ENCODE measurements around the gene TCEA2. TPM values are rescaled to one million over a fixed set of nuclear protein-coding genes. Genes with fewer than 3 reads are reported as not detected.

TCEA2 gene
- total RNA-seq, 4 donors from 2014 or later, result 5.6 to 94.3 (median 14.8) TPM

GRCh38 chr20:64023361-64024140, 39.4 kb upstream of the TCEA2 start:
- no peak overlapping the region for H3K27ac ChIP-seq
- intact Hi-C loops (cut with DNase I; ENCODE audit: low total_unique reads), result no loop called here
- no peaks in the 10 kb centered on the region for H3K9me3 ChIP-seq
- no peak overlapping the region for H3K4me3 ChIP-seq
- TF ChIP-seq EP300 (IDR thresholded peaks at IDR 0.05; ENCODE audit: low read depth) (no peak), POLR2AphosphoS5 (IDR thresholded peaks at IDR 0.05) (no peak)
- in situ Hi-C loops (cut with MboI; ENCODE audit: low pct_ligation_motif_present in 1 of 4, low pct_unique_long_range_greater_than_20kb in 1 of 4, low sequenced_read_pairs in 3 of 4), result no loop called here
- peaks cover 0 to 57% (median 25%) of the 10 kb centered on the region in 4 donors for H3K36me3 ChIP-seq
- no peak for DNase-seq
- WGBS, 2 donors (ENCODE audit: low coverage in 1 of 2), result 61 to 74% methylated on average over 5 to 15 of the region's 15 CpGs
- peaks cover 9 to 14% (median 14%) of the 10 kb centered on the region in 4 donors for H3K4me1 ChIP-seq
- no peaks in the 10 kb centered on the region for H3K27me3 ChIP-seq

- H3K36me3 ChIP-seq, result peaks cover 0 to 55% (median 24%) of the 10 kb centered on the region in 4 donors
- intact Hi-C loops (cut with DNase I; ENCODE audit: low total_unique reads) (no loop called here), in situ Hi-C loops (cut with MboI; ENCODE audit: low pct_ligation_motif_present in 1 of 4, low pct_unique_long_range_greater_than_20kb in 1 of 4, low sequenced_read_pairs in 3 of 4) (no loop called here)
- TF ChIP-seq POLR2AphosphoS5 (IDR thresholded peaks at IDR 0.05) (no peak), POLR2A (IDR thresholded peaks at IDR 0.05) (no peak), CTCF (IDR thresholded peaks at IDR 0.05) (no peak), EP300 (IDR thresholded peaks at IDR 0.05; ENCODE audit: low read depth) (no peak)
- WGBS, 2 donors (ENCODE audit: low coverage in 1 of 2), result 58 to 100% methylated on average over 1 to 17 of the region's 17 CpGs
- no peaks in the 10 kb centered on the region for H3K9me3 ChIP-seq
- H3K4me1 ChIP-seq, result peaks cover 9 to 14% (median 14%) of the 10 kb centered on the region in 4 donors
- no peak overlapping the region for H3K4me3 ChIP-seq
- peak; percentile 49 for DNase-seq
- no peak overlapping the region for H3K27ac ChIP-seq
- H3K27me3 ChIP-seq, result no peaks in the 10 kb centered on the region
Observed at GRCh38 chr20:64024141-64024990, 38.6 kb upstream of the TCEA2 start.

GRCh38 chr20:64025101-64025825, 37.7 kb upstream of the TCEA2 start:
- TF ChIP-seq CTCF (IDR thresholded peaks at IDR 0.05), result no peak
- no peak for TF ChIP-seq POLR2AphosphoS5 (IDR thresholded peaks at IDR 0.05)
- TF ChIP-seq POLR2A (IDR thresholded peaks at IDR 0.05), result no peak
- TF ChIP-seq EP300 (IDR thresholded peaks at IDR 0.05; ENCODE audit: low read depth), result no peak
- Histone ChIP-seq H3K9me3 (no peaks in the 10 kb centered on the region), H3K4me3 (no peak overlapping the region), H3K27ac (no peak overlapping the region), H3K27me3 (no peaks in the 10 kb centered on the region), H3K4me1 (peaks cover 9 to 19% (median 14%) of the 10 kb centered on the region in 4 donors), H3K36me3 (peaks cover 0 to 57% (median 26%) of the 10 kb centered on the region in 4 donors)
- intact Hi-C loops (cut with DNase I; ENCODE audit: low total_unique reads), result no loop called here
- DNase-seq, result no peak
- 95% methylated on average over 18 of the region's 18 CpGs; no CpG with 5 or more reads in 1 of the 2 donors for WGBS, 2 donors (ENCODE audit: low coverage in 1 of 2)
- in situ Hi-C loops (cut with MboI; ENCODE audit: low pct_ligation_motif_present in 1 of 4, low pct_unique_long_range_greater_than_20kb in 1 of 4, low sequenced_read_pairs in 3 of 4), result no loop called here

GRCh38 chr20:64025826-64026412, 37.1 kb upstream of the TCEA2 start:
- DNase-seq, result no peak
- no peaks in the 10 kb centered on the region for H3K27me3 ChIP-seq
- intact Hi-C loops (cut with DNase I; ENCODE audit: low total_unique reads), result no loop called here
- in situ Hi-C loops (cut with MboI; ENCODE audit: low pct_ligation_motif_present in 1 of 4, low pct_unique_long_range_greater_than_20kb in 1 of 4, low sequenced_read_pairs in 3 of 4), result no loop called here
- H3K4me1 ChIP-seq, result peaks cover 12 to 23% (median 16%) of the 10 kb centered on the region in 4 donors
- TF ChIP-seq CTCF (IDR thresholded peaks at IDR 0.05) (no peak), POLR2A (IDR thresholded peaks at IDR 0.05) (no peak), POLR2AphosphoS5 (IDR thresholded peaks at IDR 0.05) (no peak), EP300 (IDR thresholded peaks at IDR 0.05; ENCODE audit: low read depth) (no peak)
- H3K4me3 ChIP-seq, result no peak overlapping the region
- H3K36me3 ChIP-seq, result peaks cover 0 to 57% (median 26%) of the 10 kb centered on the region in 4 donors
- H3K9me3 ChIP-seq, result no peaks in the 10 kb centered on the region
- whole genome bisulfite sequencing, 2 donors (ENCODE audit: low coverage in 1 of 2), result 89 to 97% methylated on average over 8 to 29 of the region's 29 CpGs
- no peak overlapping the region for H3K27ac ChIP-seq
